HEK293 (cell line): Measurements from ENCODE around the gene SRC.

Source experiments
- CTCF ChIA-PET: fragments of 350-600 bp; formaldehyde crosslinking; extraction: SDS; loops from one replicate; lab custom pipeline; 2021; ENCODE audit warnings: antibody characterized with exemption; lab: Yijun Ruan, JAX
- POLR2A ChIA-PET: fragments of 300-600 bp; formaldehyde crosslinking; extraction: SDS; loops from one replicate; lab custom pipeline; 2020; ENCODE audit warnings: antibody characterized with exemption, inconsistent platforms; lab: Yijun Ruan, JAX
- H3K27ac ChIP-seq: fragments of 200-500 bp; sonication (Bioruptor generic); 2 replicates; pipeline ENCODE4 v1.5.1; 2014; ENCODE audit warnings: low read depth, low read length, control low read depth, inconsistent platforms; ENCODE audit errors: extremely low read depth
- H3K36me3 ChIP-seq, 2 experiments: fragments of 200-500 bp in 1 of 2; sonication (Bioruptor generic) in 1 of 2; 1 replicate in 1 of 2; 2 replicates in 1 of 2; pipeline ENCODE4 v1.5.1; 2014 to 2017; ENCODE audit warnings: inconsistent platforms in 2 of 2, low read length in 2 of 2; ENCODE audit not compliant: control insufficient read depth in 2 of 2, insufficient read depth in 1 of 2
- H3K4me1 ChIP-seq: fragments of 200-500 bp; sonication (Bioruptor generic); 2 replicates; pipeline ENCODE4 v1.5.1; 2014; ENCODE audit warnings: mild to moderate bottlenecking, low read length, inconsistent platforms; ENCODE audit not compliant: control insufficient read depth, insufficient read depth
- H3K4me3 ChIP-seq: 2 replicates; pipeline ENCODE4 v1.5.1; 2011; ENCODE audit warnings: low read depth, mild to moderate bottlenecking, control low read depth, low read length, moderate library complexity
- H3K9me3 ChIP-seq: fragments of 200-500 bp; sonication (Bioruptor generic); 2 replicates; pipeline ENCODE4 v1.5.1; 2014; ENCODE audit warnings: low read depth, low read length, inconsistent platforms; ENCODE audit not compliant: control insufficient read depth, insufficient read depth
- EGR2 ChIP-seq: fragments of 450-650 bp; formaldehyde crosslinking; IDR thresholded peaks from 2 replicates; pipeline ENCODE4 v1.5.1; 2016; ENCODE audit warnings: low read depth, missing biosample characterization, missing genetic modification characterization
- HOXC10 ChIP-seq: sonication (generic); formaldehyde crosslinking; IDR thresholded peaks from 2 replicates; pipeline ENCODE4 v1.8.1; 2023; ENCODE audit warnings: mild to moderate bottlenecking, missing genetic modification reagents
- IKZF3 ChIP-seq: fragments of 450-650 bp; IDR thresholded peaks from 2 replicates; pipeline ENCODE4 v1.5.0; 2018; ENCODE audit warnings: missing biosample characterization, mild to moderate bottlenecking, missing genetic modification characterization, moderate library complexity
- KLF10 ChIP-seq: fragments of 450-650 bp; IDR thresholded peaks from 2 replicates; pipeline ENCODE4 v1.5.1; 2018; ENCODE audit warnings: missing biosample characterization, mild to moderate bottlenecking, missing genetic modification characterization
- KLF16 ChIP-seq: fragments of 450-650 bp; formaldehyde crosslinking; IDR thresholded peaks from 2 replicates; pipeline ENCODE4 v1.5.1; 2017; ENCODE audit warnings: missing biosample characterization, missing genetic modification characterization
- PATZ1 ChIP-seq: fragments of 450-650 bp; formaldehyde crosslinking; IDR thresholded peaks from 2 replicates; pipeline ENCODE4 v1.5.1; 2016; ENCODE audit warnings: missing biosample characterization, missing genetic modification characterization
- SP2 ChIP-seq: fragments of 450-650 bp; formaldehyde crosslinking; IDR thresholded peaks from 2 replicates; pipeline ENCODE4 v1.5.1; 2016; ENCODE audit warnings: missing biosample characterization, missing genetic modification characterization
- TSHZ1 ChIP-seq: fragments of 450-650 bp; formaldehyde crosslinking; IDR thresholded peaks from 2 replicates; pipeline ENCODE4 v1.5.1; 2016; ENCODE audit warnings: missing biosample characterization, missing genetic modification characterization, borderline replicate concordance
- ZBTB17 ChIP-seq: fragments of 450-650 bp; formaldehyde crosslinking; IDR thresholded peaks from 2 replicates; pipeline ENCODE4 v1.5.1; 2016; ENCODE audit warnings: missing biosample characterization, missing genetic modification characterization
- ZFHX2 ChIP-seq: fragments of 450-650 bp; formaldehyde crosslinking; conservative IDR thresholded peaks from 2 replicates; pipeline ENCODE4 v1.5.1; 2016; ENCODE audit warnings: missing biosample characterization, missing genetic modification characterization
- ZFP3 ChIP-seq: fragments of 450-650 bp; formaldehyde crosslinking; IDR thresholded peaks from 2 replicates; pipeline ENCODE4 v1.5.1; 2016; ENCODE audit warnings: low read depth, missing biosample characterization, missing genetic modification characterization
- ZFP37 ChIP-seq: fragments of 450-650 bp; formaldehyde crosslinking; IDR thresholded peaks from 2 replicates; pipeline ENCODE4 v1.5.1; 2016; ENCODE audit warnings: missing biosample characterization, missing genetic modification characterization
- ZNF24 ChIP-seq: fragments of 450-650 bp; formaldehyde crosslinking; IDR thresholded peaks from 2 replicates; pipeline ENCODE4 v1.5.1; 2016; ENCODE audit warnings: missing biosample characterization, missing genetic modification characterization
- ZNF280D ChIP-seq: fragments of 450-650 bp; formaldehyde crosslinking; IDR thresholded peaks from 2 replicates; pipeline ENCODE4 v1.5.1; 2016; ENCODE audit warnings: missing biosample characterization, missing genetic modification characterization
- ZNF292 ChIP-seq: fragments of 450-650 bp; formaldehyde crosslinking; IDR thresholded peaks from 2 replicates; pipeline ENCODE4 v1.5.1; 2016; ENCODE audit warnings: low read depth, missing biosample characterization, missing genetic modification characterization, borderline replicate concordance
- ZNF362 ChIP-seq: fragments of 450-650 bp; formaldehyde crosslinking; IDR thresholded peaks from 2 replicates; pipeline ENCODE4 v1.5.1; 2016; ENCODE audit warnings: missing biosample characterization, missing genetic modification characterization
- ZNF433 ChIP-seq: fragments of 450-650 bp; formaldehyde crosslinking; IDR thresholded peaks from 2 replicates; pipeline ENCODE4 v1.5.1; 2016; ENCODE audit warnings: missing biosample characterization, missing genetic modification characterization, low read depth
- ZNF600 ChIP-seq: fragments of 450-650 bp; formaldehyde crosslinking; IDR thresholded peaks from 2 replicates; pipeline ENCODE4 v1.5.1; 2016; ENCODE audit warnings: missing biosample characterization, missing genetic modification characterization
- ZNF629 ChIP-seq: fragments of 450-650 bp; formaldehyde crosslinking; IDR thresholded peaks from 2 replicates; pipeline ENCODE4 v1.5.1; 2017; ENCODE audit warnings: missing biosample characterization, missing genetic modification characterization
- ZNF785 ChIP-seq: fragments of 450-650 bp; formaldehyde crosslinking; IDR thresholded peaks from 2 replicates; pipeline ENCODE4 v1.5.1; 2016; ENCODE audit warnings: missing biosample characterization, missing genetic modification characterization
- ZSCAN4 ChIP-seq: fragments of 450-650 bp; formaldehyde crosslinking; IDR thresholded peaks from 2 replicates; pipeline ENCODE4 v1.5.1; 2017; ENCODE audit warnings: missing biosample characterization, missing genetic modification characterization

Gene SRC

GRCh38 chr20:37407573-37408002 is 61.6 kb downstream of the SRC start:
- Histone ChIP-seq H3K4me3 (no peak overlapping the region), H3K9me3 (no peaks in the 10 kb centered on the region), H3K4me1 (no peaks in the 10 kb centered on the region), H3K27ac (no peak overlapping the region), H3K36me3 (peaks cover 0 to 18% of the 10 kb centered on the region in 2 experiments; a peak in 1 of 3 replicates)
- no peak for TF ChIP-seq KLF10 (tag by site-specific recombination)
- peak; percentile 41; the same call in 1 of the 2 replicates for TF ChIP-seq ZFHX2 (tag by site-specific recombination)
- TF ChIP-seq PATZ1 (tag by site-specific recombination), result no peak
- peak; percentile 95 for TF ChIP-seq ZFP3 (tag by site-specific recombination)
- TF ChIP-seq ZFP37 (tag by site-specific recombination), result no peak
- peak; percentile 56 for TF ChIP-seq EGR2 (tag by site-specific recombination)
- no peak for TF ChIP-seq IKZF3 (tag by site-specific recombination)
- peak; percentile 6; the same call in 1 of the 2 replicates for TF ChIP-seq ZNF600
- TF ChIP-seq ZNF433 (tag by site-specific recombination), result no peak
- peak; percentile 59; the same call in 1 of the 2 replicates for TF ChIP-seq ZBTB17 (tag by site-specific recombination)
- TF ChIP-seq ZNF629 (tag by site-specific recombination), result no peak
- TF ChIP-seq SP2 (tag by site-specific recombination), result peak; percentile 6; the same call in 1 of the 2 replicates
- TF ChIP-seq KLF16 (tag by site-specific recombination), result no peak
- no peak for TF ChIP-seq ZNF292
- ChIA-PET CTCF (no interaction called here), POLR2A (no interaction called here)

GRCh38 chr20:37408302-37409193 is 62.6 kb downstream of the SRC start:
- Histone ChIP-seq H3K4me1 (no peaks in the 10 kb centered on the region), H3K9me3 (no peaks in the 10 kb centered on the region), H3K27ac (no peak overlapping the region), H3K36me3 (peaks cover 0 to 9% of the 10 kb centered on the region in 2 experiments; a peak in 1 of 3 replicates), H3K4me3 (no peak overlapping the region)
- TF ChIP-seq EGR2 (tag by site-specific recombination) (peak; percentile 90), ZNF785 (no peak), TSHZ1 (tag by site-specific recombination) (no peak), HOXC10 (CRISPR knock-in tag) (no peak), ZSCAN4 (tag by site-specific recombination) (peak; percentile 82), ZNF24 (tag by site-specific recombination) (no peak), ZFHX2 (tag by site-specific recombination) (peak; percentile 70), ZNF362 (tag by site-specific recombination) (no peak), ZNF629 (tag by site-specific recombination) (no peak), ZNF280D (no peak), ZFP3 (tag by site-specific recombination) (no peak)
- ChIA-PET CTCF (no interaction called here), POLR2A (no interaction called here)
